ENCODE measurements around the gene C1QTNF6. TPM values are rescaled to one million over a fixed set of nuclear protein-coding genes. Genes with fewer than 3 reads are reported as not detected.

The C1QTNF6 gene
- total RNA-seq, 3 donors from 2014 or later = 8.9 to 22.5 (median 13.3) TPM

GRCh38 chr22:37160027-37160426 is 28.0 kb downstream of the C1QTNF6 start:
- H3K4me1 ChIP-seq (ENCODE audit: low read depth) = no peaks in the 10 kb centered on the region
- no peaks in the 10 kb centered on the region for H3K9me3 ChIP-seq
- peak in 1 of 3 donors; percentile 22 for DNase-seq
- ATAC-seq = no peak
- H3K36me3 ChIP-seq (ENCODE audit: low read depth) = no peaks in the 10 kb centered on the region
- TF ChIP-seq CTCF (IDR thresholded peaks at IDR 0.05) = no peak
- intact Hi-C loops (cut with DNase I, micrococcal nuclease) = no loop called here
- no peak overlapping the region for H3K4me3 ChIP-seq

- DNase-seq = no peak
- no peak for TF ChIP-seq CTCF (IDR thresholded peaks at IDR 0.05)
- Histone ChIP-seq H3K9me3 (no peaks in the 10 kb centered on the region), H3K36me3 (ENCODE audit: low read depth) (no peaks in the 10 kb centered on the region), H3K4me3 (no peak overlapping the region), H3K4me1 (ENCODE audit: low read depth) (no peaks in the 10 kb centered on the region)
- no peak for ATAC-seq
- intact Hi-C loops (cut with DNase I, micrococcal nuclease) = loop anchor here in 1 of 2 donors (10.0 kb wide), 1 partner anchor 46 kb away; no protein-coding TSS in a partner anchor
These were observed 29.1 kb downstream of the C1QTNF6 start for GRCh38 chr22:37158963-37159290.

GRCh38 chr22:37157516-37158285 is 30.3 kb downstream of the C1QTNF6 start:
- H3K4me3 ChIP-seq = no peak overlapping the region
- H3K36me3 ChIP-seq (ENCODE audit: low read depth) = no peaks in the 10 kb centered on the region
- no peaks in the 10 kb centered on the region for H3K9me3 ChIP-seq
- ATAC-seq = no peak
- TF ChIP-seq CTCF (IDR thresholded peaks at IDR 0.05) = no peak
- H3K4me1 ChIP-seq (ENCODE audit: low read depth) = no peaks in the 10 kb centered on the region
- no peak for DNase-seq
- intact Hi-C loops (cut with DNase I, micrococcal nuclease) = loop anchor here in 1 of 2 donors (10.0 kb wide), 1 partner anchor 47 kb away; no protein-coding TSS in a partner anchor

GRCh38 chr22:37156686-37157435 is 31.2 kb downstream of the C1QTNF6 start:
- no peak for TF ChIP-seq CTCF (IDR thresholded peaks at IDR 0.05)
- no peak for ATAC-seq
- no peak overlapping the region for H3K4me3 ChIP-seq
- intact Hi-C loops (cut with DNase I, micrococcal nuclease) = loop anchor here in 1 of 2 donors (10.0 kb wide), 1 partner anchor 48 kb away; no protein-coding TSS in a partner anchor
- H3K4me1 ChIP-seq (ENCODE audit: low read depth) = no peaks in the 10 kb centered on the region
- no peak for DNase-seq
- H3K9me3 ChIP-seq = no peaks in the 10 kb centered on the region
- H3K36me3 ChIP-seq (ENCODE audit: low read depth) = no peaks in the 10 kb centered on the region

- no peak for DNase-seq
These were observed 32.1 kb downstream of the C1QTNF6 start for GRCh38 chr22:37155971-37156370.

More at GRCh38 chr22:37155971-37156370, 32.1 kb downstream of the C1QTNF6 start:
- no peak for ATAC-seq
- Histone ChIP-seq H3K4me3 (no peak overlapping the region), H3K36me3 (ENCODE audit: low read depth) (no peaks in the 10 kb centered on the region), H3K4me1 (ENCODE audit: low read depth) (no peaks in the 10 kb centered on the region), H3K9me3 (no peaks in the 10 kb centered on the region)
- no peak for TF ChIP-seq CTCF (IDR thresholded peaks at IDR 0.05)
- intact Hi-C loops (cut with DNase I, micrococcal nuclease) = loop anchor here in 1 of 2 donors (10.0 kb wide), 1 partner anchor 49 kb away; no protein-coding TSS in a partner anchor

Measured in mucosa of descending colon (tissue), 3 donors.